ENCODE measurements around the gene DOCK7. TPM values are rescaled to one million over a fixed set of nuclear protein-coding genes. Genes with fewer than 3 reads are reported as not detected.

The DOCK7 gene
- total and polyA plus RNA-seq, 2 of the 8 experiments (the other 6 are each of a cell fraction or from before 2014, with no cell fraction given): 10.2 to 33.7 TPM

- no peak overlapping the region for H3K56ac ChIP-seq (replicated peaks; ENCODE audit: insufficient read length, low read depth, low read length)
- no peak overlapping the region for H2BK15ac ChIP-seq (ENCODE audit: low read length)
- H3K23ac ChIP-seq (ENCODE audit: insufficient read length): no peak overlapping the region
- H2BK20ac ChIP-seq (ENCODE audit: low read length): no peak overlapping the region
- H2BK12ac ChIP-seq (ENCODE audit: low read depth, low read length): no peak overlapping the region
- no peaks in the 10 kb centered on the region for H3K23me2 ChIP-seq (ENCODE audit: low read depth, low read length)
- no peak overlapping the region for H3K14ac ChIP-seq (ENCODE audit: insufficient read length)
- H3K4ac ChIP-seq (replicated peaks; ENCODE audit: insufficient read length, low read depth, low read length): no peak overlapping the region
- H3K9ac ChIP-seq (replicated peaks in 1 of 4; ENCODE audit: extremely low read depth in 1 of 4, low read depth in 3 of 4, low read length in 3 of 4): no peak overlapping the region
- FAIRE-seq (no peak), DNase-seq (ENCODE audit: low read depth in 1 of 2, low spot score in 2 of 2) (no peak)
- H3K18ac ChIP-seq (ENCODE audit: extremely low read depth, low read length): no peak overlapping the region
- no peak overlapping the region for H4K91ac ChIP-seq (replicated peaks; ENCODE audit: insufficient read length, low read length)
- no peak overlapping the region for H3K27ac ChIP-seq (ENCODE audit: low read depth, low read length)
- H3K79me2 ChIP-seq (ENCODE audit: control insufficient read depth in 1 of 2, insufficient read depth in 2 of 2, low read length in 2 of 2): no peaks in the 10 kb centered on the region
- 91% methylated on average over 8 of the region's 8 CpGs; no CpG with 5 or more reads in 1 of the 2 experiments for WGBS, 2 experiments (ENCODE audit: extremely low coverage in 1 of 2, insufficient coverage in 1 of 2, insufficient read length in 1 of 2, insufficient replicate concordance in 2 of 2, low coverage in 1 of 2, low lambda C conversion rate in 2 of 2, missing lambda C conversion rate in 1 of 2)
- ChIA-PET POLR2A (ENCODE audit: partially characterized antibody) (interaction anchor here (0.6 to 1.1 kb wide), 2 partner anchors 23 to 211 kb away, joined by 3 to 4 read pairs; no protein-coding TSS in a partner anchor), CTCF (ENCODE audit: partially characterized antibody) (interaction anchor here (0.7 to 15.5 kb wide), 7 partner anchors 7 to 331 kb away, joined by 3 to 191 read pairs (median 4); no protein-coding TSS in a partner anchor)
- no peak overlapping the region for H2AFZ ChIP-seq (ENCODE audit: low read length)
- H3K9me3 ChIP-seq (ENCODE audit: insufficient read depth in 2 of 2, low read depth in 1 of 2, low read length in 1 of 2): no peaks in the 10 kb centered on the region
- H4K8ac ChIP-seq (ENCODE audit: extremely low read depth, insufficient read depth, low read length): no peak overlapping the region
- H4K5ac ChIP-seq (ENCODE audit: insufficient read length, low read depth, low read length): no peak overlapping the region
- no peaks in the 10 kb centered on the region for H4K20me1 ChIP-seq (replicated peaks in 1 of 2; ENCODE audit: control insufficient read depth in 1 of 2, insufficient read depth in 2 of 2, low read length in 2 of 2)
- H3K4me2 ChIP-seq (ENCODE audit: insufficient read depth in 1 of 2, low read depth in 2 of 2, low read length in 2 of 2): no peak overlapping the region
- peaks cover 0 to 3% (median 0%) of the 10 kb centered on the region in 4 experiments; a peak in 1 of 7 replicates for H3K4me1 ChIP-seq (replicated peaks in 1 of 4; ENCODE audit: control insufficient read depth in 3 of 4, insufficient read depth in 4 of 4, low read length in 3 of 4)
- no peaks in the 10 kb centered on the region for H3K36me3 ChIP-seq (ENCODE audit: control insufficient read depth in 2 of 4, insufficient read depth in 4 of 4, low read length in 3 of 4)
- no peak overlapping the region for H2BK120ac ChIP-seq (replicated peaks; ENCODE audit: low read depth, low read length)
- H3K79me1 ChIP-seq (ENCODE audit: low read depth, low read length): no peaks in the 10 kb centered on the region
- H3K4me3 ChIP-seq (ENCODE audit: extremely low read depth in 1 of 4, insufficient read depth in 2 of 4, low read depth in 3 of 4, low read length in 4 of 4): no peak overlapping the region
- no peak overlapping the region for H2AK5ac ChIP-seq (ENCODE audit: low read depth, low read length)
- H3K27me3 ChIP-seq (replicated peaks in 1 of 4; ENCODE audit: control insufficient read depth in 3 of 4, extremely low read depth in 1 of 4, insufficient read depth in 3 of 4, low read length in 3 of 4): no peaks in the 10 kb centered on the region
- H2BK5ac ChIP-seq (ENCODE audit: low read depth, low read length): no peak overlapping the region
- TF ChIP-seq CEBPB (IDR thresholded peaks at IDR 0.05; ENCODE audit: low read depth, low read length) (no peak), JUND (IDR thresholded peaks at IDR 0.05; ENCODE audit: low read length) (no peak), TEAD4 (IDR thresholded peaks at IDR 0.05; ENCODE audit: low read depth, low read length) (no peak), SP2 (IDR thresholded peaks at IDR 0.05; ENCODE audit: low read length) (no peak), CTBP2 (IDR thresholded peaks at IDR 0.05; ENCODE audit: borderline replicate concordance, insufficient read depth, insufficient read length, low read length) (no peak), MAX (IDR thresholded peaks at IDR 0.05) (no peak), SAP30 (IDR thresholded peaks at IDR 0.05; ENCODE audit: insufficient read depth, insufficient replicate concordance, low read length) (no peak), TAF1 (IDR thresholded peaks at IDR 0.05; ENCODE audit: low read depth, low read length) (no peak), ZNF274 (IDR thresholded peaks at IDR 0.05; ENCODE audit: borderline replicate concordance, extremely low read depth, low read length) (no peak), RFX5 (IDR thresholded peaks at IDR 0.05; ENCODE audit: borderline replicate concordance, low read depth, low read length) (no peak), EZH2 (IDR thresholded peaks at IDR 0.05; ENCODE audit: low read depth, low read length, severe bottlenecking) (no peak), GTF2F1 (IDR thresholded peaks at IDR 0.05; ENCODE audit: borderline replicate concordance, low read depth, low read length) (no peak), CBX5 (IDR thresholded peaks at IDR 0.05; ENCODE audit: low read depth, low read length) (no peak)
- TF ChIP-seq, protein P1, sequence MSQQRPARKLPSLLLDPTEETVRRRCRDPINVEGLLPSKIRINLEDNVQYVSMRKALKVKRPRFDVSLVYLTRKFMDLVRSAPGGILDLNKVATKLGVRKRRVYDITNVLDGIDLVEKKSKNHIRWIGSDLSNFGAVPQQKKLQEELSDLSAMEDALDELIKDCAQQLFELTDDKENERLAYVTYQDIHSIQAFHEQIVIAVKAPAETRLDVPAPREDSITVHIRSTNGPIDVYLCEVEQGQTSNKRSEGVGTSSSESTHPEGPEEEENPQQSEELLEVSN (IDR thresholded peaks at IDR 0.05): no peak
Measured at GRCh38 chr1:62415687-62416086, 272.5 kb downstream of the DOCK7 start.

All from H1 (cell line).